HG02981 (cell line): ENCODE results near the gene IFT27.

Experiments used
- ATAC-seq: cut with Tn5 transposase; IDR thresholded peaks from one replicate; pipeline ENCODE4 v1.9.1; 2021; ENCODE audit warnings: mild to moderate bottlenecking, moderate library complexity; ENCODE audit not compliant: unreplicated experiment

The IFT27 gene

GRCh38 chr22:36797911-36798673 is 22.2 kb upstream of the IFT27 start:
- no peak for ATAC-seq

- no peak for ATAC-seq
Observed at GRCh38 chr22:36797374-36797773, 21.5 kb upstream of the IFT27 start.

DNA sequence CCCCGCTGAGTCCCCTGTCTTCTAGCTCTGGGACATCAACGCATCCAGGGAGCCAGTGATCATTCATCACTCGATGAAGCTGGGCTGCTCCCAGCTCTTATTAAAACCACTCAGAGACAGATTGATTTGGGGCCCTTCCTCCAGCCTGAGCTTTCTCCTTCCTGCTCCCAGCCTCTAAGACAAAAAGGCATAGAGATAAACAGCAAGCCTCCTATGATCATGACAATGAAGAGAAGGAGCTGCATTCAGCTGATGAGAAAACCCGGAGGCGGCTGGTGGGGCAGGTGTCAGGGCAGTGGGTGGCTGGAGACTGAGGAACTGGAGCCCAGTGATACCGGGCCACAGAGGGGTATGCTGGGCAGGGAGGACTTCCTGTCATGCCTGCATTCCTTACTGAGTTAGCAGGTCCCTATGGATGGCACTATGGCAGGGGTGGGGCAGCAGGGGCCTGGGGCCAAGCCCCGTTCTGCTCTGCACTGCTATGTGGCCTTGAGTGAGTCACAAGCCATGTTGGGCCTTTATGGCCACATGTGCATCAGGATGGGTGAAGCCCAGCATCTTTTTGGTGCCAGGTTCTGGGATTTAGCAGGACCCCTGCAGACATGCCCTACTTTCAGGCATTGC is 20.7 kb upstream of the IFT27 start:
- no peak for ATAC-seq

DNA sequence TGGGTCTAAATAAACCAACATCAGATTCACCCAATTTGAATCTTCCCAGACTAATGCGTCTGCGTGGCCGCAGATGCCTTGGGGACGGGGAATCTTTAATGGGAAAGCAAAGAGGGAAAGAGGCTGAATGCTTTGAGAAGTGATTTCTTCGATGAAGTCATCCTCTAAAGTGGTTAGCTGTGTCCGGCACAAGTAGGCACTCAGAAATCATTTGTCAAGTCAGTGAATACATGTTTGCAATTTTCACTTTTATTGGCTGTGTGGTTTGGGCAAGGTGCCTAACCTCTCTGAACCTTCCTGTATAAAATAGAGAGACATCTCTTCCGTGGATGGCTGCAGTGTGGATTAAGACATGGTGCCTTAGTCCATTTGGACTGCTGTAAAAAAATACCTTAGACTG is 19.7 kb upstream of the IFT27 start:
- ATAC-seq: no peak

GRCh38 chr22:36790648-36791047 is 14.7 kb upstream of the IFT27 start:
- ATAC-seq: no peak

- no peak for ATAC-seq
Observed at GRCh38 chr22:36787204-36787988, 11.5 kb upstream of the IFT27 start.

GRCh38 chr22:36783743-36784142 is 7.8 kb upstream of the IFT27 start:
- no peak for ATAC-seq

DNA sequence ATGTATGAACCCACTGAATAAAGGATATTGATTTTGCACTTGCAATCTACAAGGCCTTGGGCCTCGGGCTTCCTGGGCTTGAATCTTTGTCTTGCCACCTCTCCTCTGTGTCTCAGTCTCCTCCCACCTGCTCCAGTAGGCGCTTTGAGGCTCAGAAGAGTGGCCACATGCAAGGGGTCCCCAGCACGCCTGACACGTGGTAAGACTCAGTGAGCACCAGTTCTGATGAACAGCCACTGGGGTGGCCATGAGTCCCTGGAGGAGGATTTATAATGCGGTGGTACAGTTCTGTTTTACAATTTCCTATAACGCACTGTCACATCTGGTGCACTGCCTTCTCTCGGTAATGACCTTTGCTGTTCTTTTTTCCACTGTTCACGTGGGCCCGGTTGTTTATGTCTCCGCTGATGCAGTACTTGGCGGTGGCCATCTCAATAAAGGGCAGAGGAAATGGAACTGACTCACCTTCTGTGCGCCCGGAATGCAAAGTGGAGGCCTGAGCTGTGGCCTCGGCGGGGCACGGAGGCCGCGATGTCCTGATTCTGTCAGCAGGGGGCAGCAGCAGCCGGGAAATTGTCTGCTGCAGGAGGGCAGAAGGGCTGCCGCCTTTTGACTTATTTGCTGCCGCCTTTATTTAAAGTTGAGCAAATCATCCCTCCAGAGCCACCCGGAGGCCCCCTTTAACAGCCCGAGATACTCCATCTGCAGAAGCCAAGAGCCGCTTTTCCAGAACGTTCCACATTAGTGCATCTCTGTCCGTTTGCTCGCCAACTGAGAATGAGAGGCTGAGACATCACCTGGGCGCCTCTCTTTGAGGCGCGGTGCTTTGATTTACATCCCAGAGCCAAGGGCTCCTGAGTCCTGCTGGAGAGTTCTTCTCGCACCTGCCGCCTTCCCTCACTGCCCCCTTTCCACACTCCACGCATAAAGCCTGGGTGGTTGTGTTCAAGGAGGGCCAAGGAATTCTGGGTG is 6.0 kb upstream of the IFT27 start:
- ATAC-seq: peak; percentile 66

GRCh38 chr22:36778020-36778419 is 2.1 kb upstream of the IFT27 start:
- ATAC-seq: no peak

DNA sequence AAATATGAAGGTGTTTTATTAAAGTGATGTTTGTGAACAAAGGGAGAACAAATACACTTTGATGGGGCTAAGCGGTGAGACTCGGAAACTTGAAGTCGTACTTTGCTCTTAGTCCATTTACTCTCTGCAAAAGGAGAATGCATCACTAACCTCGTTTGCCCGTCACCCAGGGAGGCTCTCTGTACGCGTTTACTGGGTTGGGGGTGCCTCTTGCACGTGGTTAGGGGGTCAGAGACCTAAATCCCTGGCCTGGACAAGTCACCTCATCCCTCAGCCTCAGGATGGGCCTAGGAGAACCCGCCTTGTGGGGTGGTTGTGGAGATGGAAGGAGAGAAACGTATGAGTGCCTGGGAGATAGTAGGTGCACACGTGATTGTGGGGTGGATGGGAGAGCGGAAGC is 803 bp upstream of the IFT27 start:
- ATAC-seq: no peak

DNA sequence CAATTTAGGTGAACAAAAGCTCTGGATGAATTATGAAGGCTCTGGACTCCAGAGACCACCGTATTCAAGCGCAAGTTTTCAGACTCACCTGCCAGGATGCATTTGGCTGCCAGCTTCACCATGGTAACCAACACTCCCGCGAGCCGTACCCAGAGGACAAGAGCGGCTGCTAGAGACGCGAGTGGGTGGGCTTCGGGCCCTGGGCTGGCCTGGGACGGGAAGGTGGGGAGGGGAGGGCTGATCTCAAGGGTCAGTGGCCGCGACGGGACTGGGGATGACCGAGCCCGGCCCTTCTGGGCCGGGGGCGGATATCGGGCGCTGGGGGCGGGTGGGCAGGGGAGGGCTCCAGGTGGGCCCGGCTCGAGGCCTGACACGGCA is 344 bp downstream of the IFT27 start:
- ATAC-seq: no peak

DNA sequence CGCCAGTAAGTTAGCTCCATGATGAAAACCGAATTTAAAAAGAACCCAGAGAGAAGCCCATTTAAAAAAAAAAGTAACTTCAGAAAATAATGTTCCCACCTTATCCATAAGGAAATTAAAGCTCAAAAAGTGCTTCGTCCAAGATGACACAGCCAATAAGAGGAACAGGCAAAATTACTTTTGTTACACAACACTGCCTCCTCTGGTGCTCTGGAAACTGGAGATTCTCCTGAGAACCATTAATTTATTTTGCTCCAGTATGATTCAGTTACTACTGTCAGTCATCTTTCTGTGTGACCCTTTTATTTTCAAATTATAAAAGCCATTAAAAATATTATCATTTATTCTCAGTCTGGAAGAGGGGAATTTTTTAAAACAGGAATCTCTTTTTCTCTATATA is 2.0 kb downstream of the IFT27 start:
- ATAC-seq: no peak

DNA sequence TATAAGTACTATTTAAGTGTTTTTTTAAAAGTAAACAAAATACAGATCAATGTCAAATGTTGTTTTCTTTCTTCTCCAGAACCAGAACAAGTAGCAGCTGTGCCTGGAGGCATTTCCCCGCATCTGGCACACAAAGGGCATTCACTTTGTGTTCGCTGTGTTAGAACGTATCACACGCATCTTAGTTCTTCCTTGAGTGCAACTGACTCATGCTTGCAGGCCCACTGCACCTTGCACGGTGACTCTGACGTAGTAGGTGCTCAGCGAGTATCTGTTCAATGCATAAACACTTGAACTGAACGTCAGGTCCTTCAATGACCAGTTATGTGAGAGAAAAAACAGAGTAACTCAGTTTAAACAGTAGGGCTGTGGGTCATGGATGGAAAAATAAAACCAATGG is 3.5 kb downstream of the IFT27 start:
- ATAC-seq: no peak

DNA sequence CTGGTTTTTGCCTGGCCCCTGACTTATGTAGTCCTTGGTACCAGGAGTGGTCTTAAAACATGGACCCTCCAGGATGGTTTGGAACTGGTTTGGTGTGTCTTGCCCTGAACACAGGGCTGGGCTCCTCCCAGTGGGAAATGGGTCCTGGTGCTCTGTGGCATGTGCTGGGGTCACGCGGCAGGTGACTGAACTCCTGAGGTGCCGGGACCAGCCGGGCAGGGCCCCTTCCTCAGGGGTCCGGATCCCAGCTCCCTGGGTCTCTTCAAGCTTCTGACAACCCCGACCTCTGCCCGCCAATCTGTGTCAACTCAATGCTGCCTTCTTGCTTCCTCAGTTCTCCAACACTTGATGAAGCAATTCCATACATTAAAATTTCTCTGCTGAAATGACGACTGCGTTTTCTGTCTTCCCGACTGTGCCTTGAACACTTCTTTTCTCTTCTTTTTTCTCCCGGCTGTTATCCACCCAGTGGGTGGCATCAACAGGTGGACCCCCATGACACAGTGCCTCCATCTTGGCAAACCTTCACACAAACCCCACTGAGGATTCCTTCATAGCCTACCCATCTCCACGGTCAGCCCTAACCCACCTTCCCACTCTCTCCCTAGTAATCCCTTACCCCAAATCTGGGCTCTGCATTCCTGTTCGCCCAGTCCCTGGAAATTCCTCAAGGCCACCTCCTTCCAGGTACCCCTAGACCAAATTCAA is 4.4 kb downstream of the IFT27 start:
- ATAC-seq: no peak

GRCh38 chr22:36770513-36771231 is 5.2 kb downstream of the IFT27 start:
- ATAC-seq: no peak

DNA sequence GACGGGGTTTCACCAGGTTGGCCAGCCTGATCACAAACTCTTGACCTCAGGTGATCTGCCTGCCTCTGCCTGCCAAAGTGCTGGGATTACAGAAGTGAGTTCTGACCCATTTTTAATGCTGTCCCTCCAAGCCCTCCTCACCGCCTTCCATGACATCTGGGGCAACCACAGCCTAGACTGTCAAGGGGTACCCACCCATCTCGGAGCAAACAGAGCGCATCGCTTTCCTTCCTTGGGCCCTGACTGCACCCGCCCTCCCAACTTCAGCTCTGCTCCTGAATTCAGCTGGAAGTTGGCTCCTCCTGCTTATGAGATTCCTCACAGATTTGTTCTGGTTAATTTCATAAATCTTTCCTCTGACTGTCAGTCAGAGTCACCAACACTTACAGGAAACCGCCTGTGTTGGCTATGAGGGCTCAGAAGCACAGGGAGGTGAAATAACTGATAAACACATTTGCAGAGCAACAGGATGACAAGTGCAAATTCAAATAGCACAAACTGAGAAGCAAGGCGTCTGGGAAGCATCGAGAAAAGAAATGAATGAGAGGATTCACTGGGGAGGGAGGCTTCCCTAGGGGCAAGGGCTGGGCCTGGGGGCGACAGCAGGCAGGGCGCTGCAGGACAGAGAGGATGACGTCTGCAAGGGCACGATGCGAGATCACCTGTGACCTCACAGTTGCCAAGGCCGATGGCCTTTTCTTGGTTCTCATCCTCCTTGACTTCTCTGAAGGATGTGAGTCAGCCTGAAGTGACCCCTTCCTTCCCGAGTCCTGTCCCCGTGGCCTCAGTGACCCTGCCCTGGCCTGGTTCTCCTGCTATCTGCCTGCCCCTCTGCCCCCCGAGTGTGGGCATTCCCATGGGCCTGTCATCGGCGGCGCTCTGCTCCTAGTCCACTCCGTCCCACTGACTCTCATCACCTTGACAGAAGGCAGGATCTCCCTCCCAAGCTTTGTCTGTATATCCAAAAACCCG is 6.1 kb downstream of the IFT27 start:
- ATAC-seq: no peak

- ATAC-seq: no peak
Observed at GRCh38 chr22:36768616-36769015, 7.3 kb downstream of the IFT27 start.

GRCh38 chr22:36768141-36768540 is 7.8 kb downstream of the IFT27 start:
- no peak for ATAC-seq
